Mesodermal cell (in vitro differentiated cells): ENCODE measurements around the gene PROC.

Source experiments
- H3K27ac ChIP-seq: 2 replicates; pipeline ENCODE4 v1.7.0; 2013; ENCODE audit warnings: mild to moderate bottlenecking, low read depth, low read length, moderate library complexity; ENCODE audit not compliant: severe bottlenecking
- H3K36me3 ChIP-seq: 2 replicates; pipeline ENCODE4 v1.7.1; 2013; ENCODE audit warnings: mild to moderate bottlenecking, low read length, moderate library complexity; ENCODE audit not compliant: control insufficient read depth, insufficient read depth
- H3K4me1 ChIP-seq: one replicate; pipeline ENCODE4 v1.7.1; 2013; ENCODE audit warnings: mild to moderate bottlenecking, low read length; ENCODE audit not compliant: insufficient read depth, control insufficient read depth, poor library complexity, severe bottlenecking
- H3K4me3 ChIP-seq: 2 replicates; pipeline ENCODE4 v1.7.0; 2013; ENCODE audit warnings: low read length, control low read depth, mild to moderate bottlenecking; ENCODE audit not compliant: insufficient read depth, poor library complexity, severe bottlenecking; ENCODE audit errors: extremely low read depth
- H3K9me3 ChIP-seq: 2 replicates; pipeline ENCODE4 v1.7.1; 2013; ENCODE audit warnings: mild to moderate bottlenecking, low read length, moderate library complexity; ENCODE audit not compliant: control insufficient read depth
- WGBS, 2 experiments: methylation state at CpG; one replicate each; pipeline ENCODE4 v1.1.5; 2013; ENCODE audit warnings: missing lambda C conversion rate in 2 of 2; ENCODE audit not compliant: insufficient coverage in 2 of 2; 5-methylcytosine and 5-hydroxymethylcytosine counted together

Gene PROC

DNA sequence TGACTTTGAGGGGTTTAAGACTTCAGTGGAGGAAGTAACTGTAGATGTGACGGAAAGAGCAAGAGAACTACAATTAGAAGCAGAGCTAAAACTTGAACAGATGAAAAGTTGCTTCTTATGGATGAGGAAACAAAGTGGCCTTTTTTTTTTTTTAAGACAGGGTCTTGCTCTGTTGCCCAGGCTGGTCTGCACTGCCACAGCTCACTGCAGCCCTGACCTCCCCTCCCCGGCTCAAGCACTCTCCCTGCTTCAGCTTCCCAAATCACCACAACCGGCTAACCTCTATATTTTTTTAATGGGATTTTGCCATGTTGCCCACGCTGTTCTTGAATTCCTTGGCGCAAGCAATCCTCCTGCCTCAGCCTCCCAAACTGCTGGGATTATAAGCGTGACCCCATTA lies 33.7 kb upstream of the PROC start:
- Histone ChIP-seq H3K36me3 (no peaks in the 10 kb centered on the region), H3K4me3 (no peak overlapping the region), H3K9me3 (no peaks in the 10 kb centered on the region), H3K27ac (no peak overlapping the region), H3K4me1 (peaks cover 14% of the 10 kb centered on the region)
- WGBS, 2 experiments = 93 to 100% methylated on average over 3 to 4 of the region's 6 CpGs

- WGBS, 2 experiments = 93 to 96% methylated on average over 3 to 4 of the region's 4 CpGs
- Histone ChIP-seq H3K27ac (no peak overlapping the region), H3K9me3 (no peaks in the 10 kb centered on the region), H3K4me3 (peak overlapping the region; percentile 70), H3K36me3 (no peaks in the 10 kb centered on the region), H3K4me1 (peaks cover 14% of the 10 kb centered on the region)
Observed at GRCh38 chr2:127386246-127386645, 32.0 kb upstream of the PROC start.

- Histone ChIP-seq H3K36me3 (no peaks in the 10 kb centered on the region), H3K27ac (peak overlapping the region; percentile 99), H3K4me3 (peak overlapping the region; percentile 70), H3K4me1 (peaks cover 14% of the 10 kb centered on the region), H3K9me3 (no peaks in the 10 kb centered on the region)
- 1 to 2% methylated on average over 25 to 28 of the region's 58 CpGs for WGBS, 2 experiments
Observed at GRCh38 chr2:127386764-127387654, 31.2 kb upstream of the PROC start.

GRCh38 chr2:127387655-127388422 lies 30.4 kb upstream of the PROC start, which contains the start of gene MAP3K2:
MAP3K2 (minus strand) TSS chr2:127387975; CDS start chr2:127343129, 44,846 bp downstream.
- 0% methylated on average over 94 to 95 of the region's 100 CpGs for whole genome bisulfite sequencing, 2 experiments
- Histone ChIP-seq H3K4me3 (peak within 1 kb of the TSS; percentile 70), H3K27ac (peak within 1 kb of the TSS; percentile 99), H3K9me3 (no peaks in the 10 kb centered on the region), H3K4me1 (peaks cover 14% of the 10 kb centered on the region), H3K36me3 (no peaks in the 10 kb centered on the region)

GRCh38 chr2:127388423-127389164 lies 29.6 kb upstream of the PROC start:
- Histone ChIP-seq H3K27ac (peak overlapping the region; percentile 76), H3K36me3 (no peaks in the 10 kb centered on the region), H3K4me3 (peak overlapping the region; percentile 70), H3K9me3 (peaks cover 3% of the 10 kb centered on the region), H3K4me1 (peaks cover 14% of the 10 kb centered on the region)
- 39 to 63% methylated on average over 4 to 6 of the region's 8 CpGs for WGBS, 2 experiments

DNA sequence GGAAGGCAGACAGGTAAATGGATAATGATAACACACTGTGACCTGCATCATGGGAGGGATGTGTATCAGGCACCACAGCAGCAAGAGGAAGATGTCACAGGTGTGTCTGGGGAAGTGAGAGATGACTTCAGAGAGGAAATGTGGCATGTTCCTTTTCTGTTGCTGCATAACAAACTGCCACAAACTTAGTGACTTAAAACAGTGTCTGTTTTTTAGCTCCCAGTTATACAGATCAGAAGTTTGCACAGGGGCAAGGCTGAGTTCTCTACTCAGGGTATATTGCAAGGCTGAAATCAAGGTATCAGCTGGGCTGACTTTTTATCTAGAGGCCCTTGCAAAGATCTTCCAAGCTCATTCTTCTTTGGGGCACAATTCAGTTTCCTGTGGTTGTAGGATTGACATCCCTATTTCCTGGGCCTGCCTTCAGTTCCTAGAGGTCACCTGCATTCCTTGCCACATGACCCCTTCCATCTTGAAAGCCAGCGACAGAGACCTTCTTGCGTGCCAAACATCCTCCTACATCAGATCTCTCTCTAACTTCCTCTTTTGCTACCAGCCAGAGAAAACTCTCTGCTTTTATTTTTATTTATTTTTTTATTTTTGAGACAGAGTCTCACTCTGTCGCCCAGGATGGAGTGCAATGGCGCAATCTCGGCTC lies 28.3 kb upstream of the PROC start:
- H3K27ac ChIP-seq = no peak overlapping the region
- H3K9me3 ChIP-seq = peaks cover 3% of the 10 kb centered on the region
- peaks cover 14% of the 10 kb centered on the region for H3K4me1 ChIP-seq
- 94 to 100% methylated on average over 2 to 3 of the region's 5 CpGs for WGBS, 2 experiments
- no peak overlapping the region for H3K4me3 ChIP-seq
- H3K36me3 ChIP-seq = no peaks in the 10 kb centered on the region

DNA sequence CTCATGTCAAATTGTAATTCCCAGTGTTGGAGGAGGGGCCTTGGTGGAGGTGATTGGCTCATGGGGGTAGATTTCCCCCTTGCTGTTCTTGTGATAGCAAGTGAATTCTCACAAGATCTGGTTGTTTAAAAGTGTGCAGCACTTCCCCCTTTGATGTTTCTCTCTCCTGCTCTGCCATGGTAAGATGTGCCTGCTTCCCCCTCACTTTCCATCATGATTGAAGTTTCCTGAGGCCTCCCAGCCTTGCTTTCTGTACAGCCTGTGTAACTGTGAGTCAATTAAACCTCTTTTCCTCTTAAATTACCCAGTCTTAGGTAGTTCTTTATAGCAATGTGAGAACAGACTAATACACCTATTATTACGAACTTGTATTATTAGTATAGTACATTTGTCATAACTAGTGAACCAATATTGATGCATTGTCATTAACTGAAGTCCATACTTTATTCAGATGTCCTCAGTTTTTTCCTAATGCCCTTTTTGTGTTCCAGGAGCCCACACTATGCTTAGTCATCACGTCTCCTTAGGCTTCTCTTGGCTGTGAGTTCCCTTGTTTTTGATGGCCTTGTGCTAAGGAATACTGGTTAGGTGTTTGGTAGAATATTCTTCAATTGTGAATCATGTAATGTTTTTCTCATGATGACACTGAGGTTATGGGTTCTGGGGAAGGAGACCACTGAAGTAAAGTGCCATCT lies 25.9 kb upstream of the PROC start:
- WGBS, 2 experiments = 80% methylated on average over 1 of the region's 2 CpGs; no CpG with 5 or more reads in 1 of the 2 experiments
- Histone ChIP-seq H3K27ac (peak overlapping the region; percentile 1), H3K4me3 (no peak overlapping the region), H3K36me3 (no peaks in the 10 kb centered on the region), H3K9me3 (peaks cover 3% of the 10 kb centered on the region), H3K4me1 (peaks cover 10% of the 10 kb centered on the region)

- WGBS, 2 experiments = 100% methylated on average over 1 of the region's 1 CpG
- peaks cover 3% of the 10 kb centered on the region for H3K9me3 ChIP-seq
- H3K27ac ChIP-seq = peak overlapping the region; percentile 1
- H3K4me1 ChIP-seq = peaks cover 16% of the 10 kb centered on the region
- H3K36me3 ChIP-seq = no peaks in the 10 kb centered on the region
- H3K4me3 ChIP-seq = no peak overlapping the region
Observed at GRCh38 chr2:127392828-127393578, 25.2 kb upstream of the PROC start.

- WGBS, 2 experiments = 73 to 87% methylated on average over 3 of the region's 3 CpGs
Observed at GRCh38 chr2:127394492-127394891, 23.7 kb upstream of the PROC start.

More at GRCh38 chr2:127394492-127394891, 23.7 kb upstream of the PROC start:
- Histone ChIP-seq H3K4me1 (peaks cover 8% of the 10 kb centered on the region), H3K4me3 (no peak overlapping the region), H3K9me3 (peaks cover 3% of the 10 kb centered on the region), H3K27ac (no peak overlapping the region), H3K36me3 (no peaks in the 10 kb centered on the region)
